Brain microvascular endothelial cell (primary cell): Measurements from ENCODE around the gene ATP5F1E.
A peak's percentile ranks its signal among the peaks of the same experiment; 100 is the strongest.

Source experiments
- DNase-seq: peaks from one replicate; pipeline ENCODE4 v3.0.0-alpha.2; 2020
- H3K27ac ChIP-seq: fragments of 250-450 bp; sonication (Bioruptor Pico); 2 replicates; pipeline ENCODE4 v1.5.1; 2020; ENCODE audit warnings: mild to moderate bottlenecking, moderate library complexity
- H3K27me3 ChIP-seq: fragments of 250-450 bp; sonication (Bioruptor Pico); replicated peaks from 2 replicates; pipeline ENCODE4 v1.5.1; 2020; ENCODE audit warnings: mild to moderate bottlenecking
- H3K36me3 ChIP-seq: fragments of 250-450 bp; sonication (Bioruptor Pico); replicated peaks from 2 replicates; pipeline ENCODE4 v1.5.1; 2020; ENCODE audit warnings: mild to moderate bottlenecking
- H3K4me3 ChIP-seq: 2 replicates; pipeline ENCODE4 v1.5.1; 2011; ENCODE audit warnings: low read depth, mild to moderate bottlenecking, control low read depth, low read length, moderate library complexity
- in situ Hi-C: cut with HindIII; loops from 2 replicates; pipeline ENCODE4 v1.10.0; 2017; ENCODE audit warnings: low sequenced_read_pairs, low pct_ligation_motif_present
- TF ChIP-seq, protein P1 (sequence below): IDR thresholded peaks from 2 replicates; pipeline ENCODE4 v1.5.1; 2011; ENCODE audit warnings: low read depth, mild to moderate bottlenecking, moderate library complexity, low read length, control low read depth, inconsistent platforms; ENCODE audit errors: missing control alignments

The ATP5F1E gene

DNA sequence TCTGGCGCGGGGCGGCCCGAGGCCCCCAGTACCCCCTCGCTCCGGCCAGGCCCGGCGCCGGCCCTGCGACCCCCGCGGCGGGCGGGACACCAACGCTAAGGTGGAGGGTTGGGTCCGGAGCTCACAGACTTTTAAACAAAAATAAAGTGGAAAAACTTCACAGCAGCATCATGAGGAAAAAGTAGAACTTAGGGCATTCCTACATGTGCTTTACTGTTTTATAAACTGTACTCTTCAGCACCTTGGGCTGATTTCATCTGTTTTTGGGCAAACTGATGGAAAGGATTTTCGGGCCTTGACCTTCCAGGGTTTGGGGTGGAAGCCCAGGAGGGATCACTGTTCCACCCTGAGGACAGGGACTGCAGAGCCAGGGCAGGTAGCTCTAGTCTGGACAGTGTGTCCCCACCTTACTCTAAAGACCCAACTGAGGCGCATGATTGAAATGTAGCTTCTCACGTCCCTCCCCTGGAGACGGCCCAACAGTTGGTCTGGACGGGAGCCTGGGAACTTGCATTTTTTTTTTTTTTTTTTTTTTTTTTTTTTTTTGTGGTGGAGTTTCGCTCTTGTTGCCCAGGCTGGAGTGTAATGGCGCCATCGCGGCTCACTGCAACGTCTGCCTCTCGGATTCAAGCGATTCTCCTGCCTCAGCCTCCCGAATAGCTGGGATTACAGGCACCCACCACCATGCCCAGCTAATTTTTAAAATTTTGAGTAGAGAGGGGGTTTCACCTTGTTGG, 50.3 kb downstream of the ATP5F1E start:
- peak overlapping the region; percentile 72 for H3K27ac ChIP-seq

DNA sequence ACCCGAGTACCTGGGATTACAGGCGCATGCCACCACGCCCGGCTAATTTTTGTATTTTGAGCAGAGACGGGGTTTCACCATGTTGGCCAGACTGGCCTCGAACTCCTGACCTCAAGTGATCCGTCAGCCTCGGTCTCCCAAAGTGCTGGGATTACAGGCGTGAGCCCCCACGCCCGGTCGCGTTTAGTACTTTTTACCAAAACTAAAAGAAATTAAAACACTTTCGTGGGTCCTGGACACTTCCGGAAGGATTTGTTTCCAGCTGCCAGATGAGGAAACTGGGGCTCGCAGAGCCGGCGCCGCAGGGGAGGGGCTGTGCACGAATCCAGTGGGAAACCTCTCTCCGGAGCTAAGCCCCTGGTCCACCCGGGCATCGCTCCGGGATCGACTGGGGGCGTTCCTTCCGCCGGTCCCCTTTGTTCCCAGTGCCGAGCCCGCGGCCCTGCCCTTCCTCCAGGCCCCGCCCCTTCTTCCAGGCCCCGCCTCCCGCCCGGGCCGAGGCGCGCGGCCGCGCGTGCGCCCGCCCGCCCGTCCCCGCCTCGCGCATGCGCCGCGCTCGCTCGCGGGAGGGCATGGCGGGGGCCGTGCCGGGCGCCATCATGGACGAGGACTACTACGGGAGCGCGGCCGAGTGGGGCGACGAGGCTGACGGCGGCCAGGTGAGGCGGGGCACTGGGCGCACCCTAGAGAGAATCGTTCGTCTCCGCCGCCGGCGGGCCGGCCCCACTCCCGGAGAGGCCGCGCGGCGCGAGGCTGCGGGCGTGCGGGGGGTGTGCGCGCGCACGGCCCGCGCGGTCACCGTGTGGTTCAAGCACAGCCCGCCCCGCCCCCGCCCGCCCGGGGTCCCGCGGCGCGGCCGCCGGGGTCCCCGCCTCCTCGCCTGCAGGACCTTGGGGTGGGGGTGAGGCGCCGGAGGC, 51.2 kb downstream of the ATP5F1E start, which contains the start of gene NELFCD:
TSS of gene NELFCD (plus strand) at position 546 of the 917 bp plus-strand sequence. CDS start at position 600, 54 bp downstream.
- H3K27me3 ChIP-seq = no peaks in the 10 kb centered on the region
- peak; percentile 54 for DNase-seq
- in situ Hi-C loops = no loop called here
- H3K4me3 ChIP-seq = peak within 1 kb of the TSS; percentile 74
- TF ChIP-seq, protein P1, sequence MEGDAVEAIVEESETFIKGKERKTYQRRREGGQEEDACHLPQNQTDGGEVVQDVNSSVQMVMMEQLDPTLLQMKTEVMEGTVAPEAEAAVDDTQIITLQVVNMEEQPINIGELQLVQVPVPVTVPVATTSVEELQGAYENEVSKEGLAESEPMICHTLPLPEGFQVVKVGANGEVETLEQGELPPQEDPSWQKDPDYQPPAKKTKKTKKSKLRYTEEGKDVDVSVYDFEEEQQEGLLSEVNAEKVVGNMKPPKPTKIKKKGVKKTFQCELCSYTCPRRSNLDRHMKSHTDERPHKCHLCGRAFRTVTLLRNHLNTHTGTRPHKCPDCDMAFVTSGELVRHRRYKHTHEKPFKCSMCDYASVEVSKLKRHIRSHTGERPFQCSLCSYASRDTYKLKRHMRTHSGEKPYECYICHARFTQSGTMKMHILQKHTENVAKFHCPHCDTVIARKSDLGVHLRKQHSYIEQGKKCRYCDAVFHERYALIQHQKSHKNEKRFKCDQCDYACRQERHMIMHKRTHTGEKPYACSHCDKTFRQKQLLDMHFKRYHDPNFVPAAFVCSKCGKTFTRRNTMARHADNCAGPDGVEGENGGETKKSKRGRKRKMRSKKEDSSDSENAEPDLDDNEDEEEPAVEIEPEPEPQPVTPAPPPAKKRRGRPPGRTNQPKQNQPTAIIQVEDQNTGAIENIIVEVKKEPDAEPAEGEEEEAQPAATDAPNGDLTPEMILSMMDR = no peak
- H3K36me3 ChIP-seq = no peaks in the 10 kb centered on the region
- peak within 1 kb of the TSS; percentile 72 for H3K27ac ChIP-seq

More for the DNA sequence above, 50.3 kb downstream of the ATP5F1E start:
- Histone ChIP-seq H3K36me3 (peaks cover under 1% of the 10 kb centered on the region), H3K4me3 (peak overlapping the region; percentile 74), H3K27me3 (no peaks in the 10 kb centered on the region)
- in situ Hi-C loops = no loop called here
- no peak for DNase-seq
- TF ChIP-seq, protein P1 = no peak

DNA sequence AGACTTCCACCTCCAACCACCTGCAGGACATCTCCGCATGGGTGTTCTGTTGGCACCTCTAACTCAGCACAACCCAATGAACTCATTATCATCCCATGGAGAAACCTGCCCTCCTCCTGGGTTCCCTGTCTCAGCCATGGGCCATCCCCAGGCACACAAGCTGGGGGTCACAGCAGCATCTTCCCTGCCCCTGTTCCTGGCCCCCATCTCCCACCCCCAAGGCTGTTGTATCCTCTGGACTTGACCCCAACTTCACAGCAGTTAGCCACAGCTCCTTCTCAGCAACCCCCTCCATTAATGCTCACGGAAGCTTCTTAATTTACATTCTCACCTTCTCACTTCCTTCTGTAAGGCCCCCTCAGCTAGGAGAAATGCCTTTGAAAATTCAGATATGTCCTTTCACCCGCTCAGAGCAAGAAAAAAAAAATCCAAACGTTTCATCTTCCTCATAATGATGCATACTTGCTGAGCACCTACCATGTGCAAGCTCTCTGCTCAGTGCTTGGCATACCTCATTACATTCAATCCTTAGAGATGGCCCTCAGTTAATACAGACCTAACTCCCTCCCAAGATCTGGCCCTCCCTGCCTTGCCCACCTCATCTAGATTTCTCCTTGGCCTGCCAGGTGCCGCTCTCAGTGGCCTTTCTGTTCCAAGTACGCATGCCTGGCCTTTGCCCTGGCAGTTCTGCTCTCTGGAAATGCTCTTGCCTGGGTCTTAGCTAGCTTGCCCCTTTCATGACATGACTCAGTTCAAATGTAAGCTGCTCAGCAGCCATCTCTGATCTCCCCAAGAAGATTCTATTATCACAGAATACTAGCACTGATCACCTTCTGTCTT, 53.6 kb downstream of the ATP5F1E start:
- H3K27ac ChIP-seq = no peak overlapping the region
- no peak overlapping the region for H3K4me3 ChIP-seq
- DNase-seq = no peak
- H3K27me3 ChIP-seq = no peaks in the 10 kb centered on the region
- in situ Hi-C loops = no loop called here
- no peaks in the 10 kb centered on the region for H3K36me3 ChIP-seq
- TF ChIP-seq, protein P1 = no peak

DNA sequence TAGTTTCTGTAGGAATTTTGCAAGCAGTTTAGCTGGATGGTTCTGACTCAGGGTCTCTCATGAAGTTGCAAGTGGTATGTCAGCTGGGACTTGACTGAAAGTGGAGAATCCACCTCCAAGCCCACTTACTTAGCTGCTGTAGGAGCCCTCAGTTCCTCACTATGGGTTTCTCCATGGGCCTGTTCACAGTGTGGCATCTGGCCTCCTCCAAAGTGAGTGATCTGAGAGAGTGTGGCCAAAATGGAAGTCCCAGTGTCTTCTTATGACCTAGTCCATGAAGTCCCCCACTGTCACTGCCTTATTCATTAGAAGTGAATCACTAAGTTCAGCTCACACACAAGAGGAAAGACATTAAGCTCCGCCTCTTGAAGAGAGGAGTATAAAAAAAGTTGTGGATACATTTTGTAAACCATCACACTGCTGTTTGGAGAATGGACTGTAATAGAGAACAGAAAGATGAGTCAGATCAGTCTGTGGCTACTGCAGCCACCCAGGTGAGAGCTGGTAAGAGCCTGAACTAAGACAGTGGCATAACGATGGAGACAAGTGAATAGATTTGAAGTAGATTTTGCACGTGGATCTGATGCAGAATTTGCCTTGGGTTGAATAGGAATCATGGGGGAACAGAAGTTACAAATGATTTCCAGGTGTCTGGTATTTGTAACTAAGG, 55.9 kb downstream of the ATP5F1E start:
- H3K27me3 ChIP-seq = no peaks in the 10 kb centered on the region
- no peaks in the 10 kb centered on the region for H3K36me3 ChIP-seq
- H3K27ac ChIP-seq = no peak overlapping the region
- H3K4me3 ChIP-seq = no peak overlapping the region
- DNase-seq = no peak
- TF ChIP-seq, protein P1 = no peak
- in situ Hi-C loops = no loop called here
